ENCODE results near the gene SYS1.

SYS1 gene

DNA sequence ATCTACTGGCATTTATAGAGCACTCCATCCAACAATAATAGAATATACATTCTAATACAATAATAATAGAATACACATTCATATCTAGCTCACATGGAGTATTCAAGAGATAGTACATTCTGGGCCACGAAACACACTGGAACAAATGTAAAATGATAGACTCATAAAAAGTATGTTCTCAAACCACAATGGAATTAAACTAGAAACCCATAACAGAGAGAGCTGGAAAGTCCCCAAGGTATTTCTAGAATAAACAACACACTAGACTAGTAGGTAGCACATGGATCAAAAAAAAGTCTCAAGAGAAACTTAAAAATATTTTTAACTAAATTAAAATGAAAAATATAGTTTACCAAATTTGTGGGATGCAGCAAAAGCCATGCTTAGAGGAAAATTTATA is 24.3 kb downstream of the SYS1 start:
- peak; percentile 77 for ATAC-seq

DNA sequence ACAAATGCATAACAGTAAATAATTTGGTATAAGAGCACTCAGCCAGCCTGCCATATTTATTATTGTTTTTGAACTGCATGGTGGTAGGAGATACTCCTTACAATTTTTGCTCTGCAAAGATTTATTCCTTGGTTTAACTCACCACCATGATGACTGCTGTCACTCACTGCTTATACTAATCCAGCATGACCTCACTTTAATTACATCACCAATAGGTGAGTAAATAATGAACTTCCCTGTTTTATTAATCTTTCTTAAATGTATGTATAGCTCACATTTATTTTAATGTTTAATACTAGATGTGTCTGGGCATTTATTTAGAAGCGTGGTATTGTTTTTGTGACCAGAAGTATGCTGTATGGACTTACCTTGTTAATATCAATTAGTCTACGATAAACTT is 28.0 kb downstream of the SYS1 start:
- ATAC-seq: no peak
- no peak for DNase-seq

More for the DNA sequence above, 24.3 kb downstream of the SYS1 start:
- no peak for DNase-seq

DNA sequence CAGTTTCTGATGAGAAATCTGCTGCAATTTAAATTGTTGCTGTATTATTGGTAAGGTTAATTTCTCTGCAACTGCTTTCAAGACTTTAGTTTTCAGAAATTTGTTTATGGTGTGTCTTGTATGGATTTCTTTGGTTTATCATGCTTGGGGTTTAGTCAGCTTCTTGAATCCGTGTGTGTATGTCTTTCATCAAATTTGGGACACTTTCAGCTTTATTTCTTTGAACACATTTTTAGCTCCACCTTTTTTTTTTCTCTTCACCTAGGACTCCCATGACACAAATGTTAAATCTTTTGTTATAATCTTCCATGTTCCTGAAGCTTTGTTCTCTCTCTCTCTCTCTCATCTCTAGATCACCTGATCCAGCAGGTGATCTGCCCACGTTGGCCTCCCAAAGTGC is 28.6 kb downstream of the SYS1 start:
- ATAC-seq (no peak), DNase-seq (no peak)

DNA sequence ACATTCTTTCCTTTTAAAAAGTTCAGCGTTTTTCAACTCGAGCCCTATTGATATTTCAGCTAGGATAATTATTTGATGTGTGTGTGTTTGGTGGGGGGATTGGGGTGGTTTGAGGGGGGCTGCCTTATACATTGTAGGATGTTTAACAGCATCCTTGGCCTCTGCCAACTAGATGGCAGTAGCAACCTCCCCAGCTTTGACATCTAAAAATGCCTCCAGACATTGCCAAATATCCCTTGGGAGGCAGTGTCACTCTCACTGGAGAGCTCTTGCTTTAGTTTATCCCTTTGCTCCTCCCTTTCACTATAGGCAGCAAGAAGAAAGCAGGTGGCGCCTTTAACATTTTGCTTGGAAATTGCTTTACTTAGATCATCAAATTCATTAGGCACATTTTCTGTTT is 29.8 kb downstream of the SYS1 start:
- ATAC-seq (no peak), DNase-seq (no peak)

GRCh38 chr20:45394221-45395113 is 31.5 kb downstream of the SYS1 start:
- ATAC-seq (no peak), DNase-seq (no peak)

DNA sequence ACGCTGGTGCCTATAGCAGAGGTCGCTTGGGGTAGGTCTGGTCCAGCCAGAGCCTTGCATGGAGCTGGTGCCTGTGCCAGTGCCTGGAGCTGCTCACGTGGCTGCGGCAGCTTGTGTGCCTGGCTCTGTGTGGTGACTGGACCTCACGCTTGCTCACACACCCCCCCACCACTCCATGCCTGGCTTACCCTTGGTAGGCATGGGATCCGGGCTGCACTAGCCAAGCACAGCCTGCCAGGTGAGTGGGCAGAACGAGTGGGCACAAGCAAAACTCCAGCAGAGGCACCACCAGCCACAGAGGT is 32.1 kb downstream of the SYS1 start:
- no peak for ATAC-seq

DNA sequence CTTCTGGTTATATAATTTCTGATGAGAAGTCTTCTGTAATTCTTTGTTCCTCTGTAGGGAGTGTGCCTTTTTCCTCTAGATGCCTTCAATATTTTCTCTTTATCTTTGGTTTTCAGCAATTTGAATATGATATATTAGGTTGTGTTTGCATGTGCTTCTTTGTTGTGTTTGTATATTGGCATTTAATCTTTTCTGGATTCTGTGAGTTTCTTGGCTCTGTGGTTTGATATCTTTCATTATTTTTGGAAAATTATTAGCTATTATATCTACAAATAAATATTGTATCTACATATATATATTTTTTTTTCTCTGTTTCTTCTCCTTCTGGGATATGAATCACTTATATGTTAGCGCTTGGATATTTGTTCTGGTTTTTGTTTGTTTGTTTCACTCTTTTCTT is 36.1 kb downstream of the SYS1 start:
- no peak for ATAC-seq

More for the DNA sequence above, 32.1 kb downstream of the SYS1 start:
- no peak for DNase-seq

GRCh38 chr20:45400346-45401031 is 37.5 kb downstream of the SYS1 start:
- ATAC-seq (no peak), DNase-seq (no peak)

More for the DNA sequence above, 36.1 kb downstream of the SYS1 start:
- no peak for DNase-seq

DNA sequence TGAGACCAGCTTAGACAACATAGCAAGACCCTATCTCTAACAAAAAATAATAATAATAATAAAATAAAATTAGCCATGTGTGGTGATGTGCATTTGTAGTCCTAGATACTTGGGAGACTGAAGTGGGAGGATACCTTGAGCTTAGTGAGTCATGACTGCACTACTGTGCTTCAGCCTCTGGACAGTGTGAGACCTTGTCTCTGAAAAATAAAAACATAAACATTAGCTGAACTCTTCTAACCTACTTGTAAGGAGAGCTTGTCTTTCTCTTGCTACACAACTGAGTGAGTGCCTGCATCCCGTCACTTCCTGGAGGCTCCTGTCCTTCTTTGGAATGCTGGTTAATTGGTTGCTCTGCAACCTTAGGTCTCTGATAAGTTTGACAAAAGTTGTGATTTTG is 40.0 kb downstream of the SYS1 start:
- no peak for ATAC-seq
- no peak for DNase-seq

- no peak for ATAC-seq
Observed at GRCh38 chr20:45404438-45404837, 41.5 kb downstream of the SYS1 start.

GRCh38 chr20:45405571-45406259 is 42.8 kb downstream of the SYS1 start:
- peak; percentile 19 for DNase-seq
- peak; percentile 42 for ATAC-seq

More at GRCh38 chr20:45404438-45404837, 41.5 kb downstream of the SYS1 start:
- DNase-seq: no peak

GRCh38 chr20:45406260-45407066 is 43.5 kb downstream of the SYS1 start:
- ATAC-seq (peak; percentile 55), DNase-seq (peak; percentile 70)

- DNase-seq (no peak), ATAC-seq (no peak)
Observed at GRCh38 chr20:45407067-45407745, 44.2 kb downstream of the SYS1 start.

GRCh38 chr20:45407783-45408645 is 45.1 kb downstream of the SYS1 start, which contains the start of gene DBNDD2:
Gene DBNDD2, plus strand, starts transcription at chr20:45408289. Its CDS starts 179 bp downstream, at chr20:45408468.
- no peak for ATAC-seq
- peak; percentile 30 for DNase-seq

- ATAC-seq (no peak), DNase-seq (no peak)
Observed at GRCh38 chr20:45408646-45409213, 45.8 kb downstream of the SYS1 start.

DNA sequence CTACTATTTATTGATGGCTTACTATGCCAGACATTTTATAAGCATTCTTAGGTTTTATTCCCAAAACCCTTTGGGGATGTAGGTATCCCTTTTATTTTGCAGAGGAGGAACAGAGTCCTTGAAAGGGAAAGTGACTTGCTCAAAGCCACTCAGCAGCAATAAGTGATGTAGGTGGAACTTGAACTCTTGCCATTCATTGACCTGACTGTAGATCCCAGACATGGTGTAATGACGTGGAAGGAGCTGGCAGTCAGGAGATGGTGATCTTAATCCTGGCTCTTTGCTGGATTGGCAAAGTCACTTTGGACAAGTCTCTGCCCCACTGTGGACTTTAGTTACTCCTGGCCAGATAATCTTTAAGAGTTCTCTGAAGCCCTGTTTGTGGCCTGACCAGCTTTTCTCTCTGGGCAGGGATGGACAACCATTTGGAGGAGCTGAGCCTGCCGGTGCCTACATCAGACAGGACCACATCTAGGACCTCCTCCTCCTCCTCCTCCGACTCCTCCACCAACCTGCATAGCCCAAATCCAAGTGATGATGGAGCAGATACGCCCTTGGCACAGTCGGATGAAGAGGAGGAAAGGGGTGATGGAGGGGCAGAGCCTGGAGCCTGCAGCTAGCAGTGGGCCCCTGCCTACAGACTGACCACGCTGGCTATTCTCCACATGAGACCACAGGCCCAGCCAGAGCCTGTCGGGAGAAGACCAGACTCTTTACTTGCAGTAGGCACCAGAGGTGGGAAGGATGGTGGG is 46.7 kb downstream of the SYS1 start:
- no peak for DNase-seq
- no peak for ATAC-seq

DNA sequence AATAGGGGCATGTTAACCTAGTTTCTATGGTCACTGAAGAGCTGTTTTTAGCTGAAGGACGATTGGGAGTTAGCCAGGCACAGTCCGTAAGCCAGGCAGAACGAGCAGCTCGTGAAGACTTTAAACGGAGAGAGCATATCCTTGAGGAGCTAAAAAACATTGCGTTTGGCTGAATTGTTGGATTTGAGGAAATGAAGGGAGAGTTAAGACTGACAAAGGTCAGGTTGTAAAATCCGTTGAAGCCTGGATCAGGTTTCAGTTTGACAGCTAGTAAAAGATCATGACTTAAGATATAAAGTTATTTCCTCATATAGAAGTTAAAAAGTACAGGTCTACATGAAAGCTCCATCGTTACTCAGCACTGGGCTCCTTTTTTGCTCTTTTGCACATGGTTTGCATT is 47.9 kb downstream of the SYS1 start:
- ATAC-seq: no peak
- no peak for DNase-seq

DNA sequence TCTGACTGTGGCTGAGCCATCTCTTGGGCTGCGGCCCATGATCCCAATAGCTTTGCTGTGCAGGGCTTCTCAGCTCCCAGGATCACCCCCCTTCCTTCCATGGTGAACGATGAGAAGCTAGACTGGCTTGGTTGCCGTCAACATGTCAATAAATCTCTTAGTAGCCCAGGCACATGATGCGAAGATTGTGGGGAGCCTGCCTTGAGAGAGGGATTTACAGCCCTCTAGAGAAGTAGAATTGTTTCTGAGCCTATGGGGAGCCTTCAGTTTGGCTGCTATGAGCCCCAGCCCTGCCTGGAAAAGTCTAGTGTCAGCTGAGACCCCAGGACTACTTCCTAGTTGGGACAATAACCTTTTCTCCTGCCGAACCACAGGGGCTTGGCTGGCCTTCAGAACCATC is 49.7 kb downstream of the SYS1 start:
- DNase-seq: no peak
- no peak for ATAC-seq

DNA sequence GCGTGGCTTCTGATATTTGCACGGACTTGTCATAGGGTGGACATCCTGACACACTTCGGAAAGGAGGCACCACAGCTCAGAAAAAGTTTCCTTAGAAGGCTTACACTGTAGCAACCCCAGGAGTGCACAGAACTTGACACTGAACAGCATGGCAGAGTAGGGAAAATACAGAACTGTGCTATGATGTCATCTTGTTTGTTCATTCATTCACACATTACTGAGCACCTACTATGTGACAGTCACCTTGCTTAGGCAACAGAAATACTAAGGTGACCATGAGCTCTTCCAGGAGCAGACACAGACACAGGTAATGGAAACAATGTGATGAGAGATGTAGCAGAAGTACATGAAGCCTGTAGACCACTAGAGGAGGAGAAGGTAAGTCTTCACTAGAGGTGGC is 50.5 kb downstream of the SYS1 start:
- ATAC-seq (no peak), DNase-seq (no peak)
